Natural killer cell treated with Interleukin-12 subunit alpha and Interleukin-12 subunit beta and Interleukin-15 and Interleukin-18, amount 100 ng/mL, for 72 hours (primary cell): ENCODE measurements around the gene GPLD1. TPM values are rescaled to one million over a fixed set of nuclear protein-coding genes. Genes with fewer than 3 reads are reported as not detected.
A peak's percentile ranks its signal among the peaks of the same experiment; 100 is the strongest.
"Not testable (repeated sequence)": the region's sequence is repeated elsewhere in the genome, so short reads cannot be mapped to it uniquely, and the experiment has no call there.

Source experiments
- ATAC-seq, 2 donors: fragments of 150-1000 bp; cut with Tn5 transposase in 1 of 2; sonication (Bioruptor Pico), chemical (Tn5 transposase) in 1 of 2; 2 replicates each; pipeline ENCODE4 v1.10.0; 2021
- DNase-seq: peaks from one replicate; pipeline ENCODE4 v3.0.0; 2022; ENCODE audit warnings: low spot score
- H3K27ac Mint-ChIP-seq, 2 donors: 1 replicate in 1 of 2; 2 replicates in 1 of 2; pipeline ENCODE4 v1.8.0; 2022; ENCODE audit warnings: mixed read lengths in 2 of 2, mild to moderate bottlenecking in 1 of 2, moderate library complexity in 1 of 2
- H3K27me3 Mint-ChIP-seq, 2 donors: 1 replicate in 1 of 2; 2 replicates in 1 of 2; pipeline ENCODE4 v1.8.0; 2022; ENCODE audit warnings: mixed read lengths in 2 of 2
- H3K36me3 Mint-ChIP-seq: one replicate; pipeline ENCODE4 v1.8.0; 2022; ENCODE audit warnings: mixed read lengths
- H3K4me1 Mint-ChIP-seq, 2 donors: 1 replicate in 1 of 2; 2 replicates in 1 of 2; pipeline ENCODE4 v1.8.0; 2022; ENCODE audit warnings: low read depth in 2 of 2, mixed read lengths in 2 of 2, mild to moderate bottlenecking in 1 of 2
- H3K4me3 Mint-ChIP-seq: one replicate; pipeline ENCODE4 v1.8.0; 2022; ENCODE audit warnings: mixed read lengths
- H3K9me3 Mint-ChIP-seq: 2 replicates; pipeline ENCODE4 v1.8.0; 2022; ENCODE audit warnings: mixed read lengths
- total RNA-seq, 2 donors: library from RNA; stranded (reverse); gene quantifications; one replicate each; pipeline ENCODE4 v1.2.3, GENCODE V29; 2022

The GPLD1 gene
- total RNA-seq, 2 donors from 2014 or later, result 0.45 to 0.81 TPM

DNA sequence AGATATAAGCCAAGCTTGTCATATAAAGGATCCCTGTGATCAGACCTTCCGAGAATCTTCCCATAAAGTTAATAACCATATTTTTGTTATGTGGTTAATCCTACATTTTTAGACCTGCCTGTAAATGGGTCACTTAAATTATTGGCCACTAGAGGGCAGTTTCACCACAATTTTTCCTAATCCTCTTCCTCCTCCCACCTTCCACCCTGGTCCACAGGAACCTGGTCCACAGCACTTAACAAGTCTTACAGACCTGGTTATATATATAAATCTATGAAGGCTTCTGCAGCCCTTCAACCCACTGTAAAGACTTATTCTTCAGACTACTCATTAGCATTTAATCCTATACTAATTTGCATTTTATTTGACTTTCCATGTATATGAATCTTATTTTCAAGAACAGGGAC lies 58.3 kb downstream of the GPLD1 start:
- no peak for DNase-seq
- H3K27me3 Mint-ChIP-seq, result no peaks in the 10 kb centered on the region
- no peaks in the 10 kb centered on the region for H3K4me1 Mint-ChIP-seq

DNA sequence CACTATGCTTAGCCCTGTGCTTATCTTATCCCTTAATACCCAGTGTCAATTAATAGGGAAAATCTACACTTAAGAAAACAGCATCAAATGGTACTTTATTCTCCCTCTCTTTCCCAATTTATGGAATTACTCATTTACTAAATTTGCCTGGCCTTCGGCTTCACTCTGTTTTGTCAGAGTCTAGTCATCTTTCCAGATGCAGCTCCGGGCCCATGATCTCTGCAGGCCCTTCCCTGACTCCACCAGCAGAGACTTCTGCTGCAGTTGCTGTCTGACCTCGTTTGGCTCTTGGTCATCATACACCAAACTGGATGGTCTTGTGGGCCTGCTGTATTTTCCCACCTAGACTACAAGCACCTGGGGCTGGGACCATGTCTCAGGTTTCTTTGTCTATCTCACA lies 59.3 kb downstream of the GPLD1 start:
- no peak overlapping the region for H3K4me3 Mint-ChIP-seq
- no peak for DNase-seq
- H3K27ac Mint-ChIP-seq, result no peak overlapping the region
- no peaks in the 10 kb centered on the region for H3K36me3 Mint-ChIP-seq
- no peak for ATAC-seq
- no peaks in the 10 kb centered on the region for H3K9me3 Mint-ChIP-seq
- no peaks in the 10 kb centered on the region for H3K4me1 Mint-ChIP-seq
- no peaks in the 10 kb centered on the region for H3K27me3 Mint-ChIP-seq

More for the DNA sequence above, 58.3 kb downstream of the GPLD1 start:
- peak in 1 of 2 donors; percentile 62 for ATAC-seq
- no peak overlapping the region for H3K27ac Mint-ChIP-seq
- no peak overlapping the region for H3K4me3 Mint-ChIP-seq
- no peaks in the 10 kb centered on the region for H3K9me3 Mint-ChIP-seq
- H3K36me3 Mint-ChIP-seq, result no peaks in the 10 kb centered on the region

GRCh38 chr6:24429146-24429545 lies 60.2 kb downstream of the GPLD1 start:
- Mint-ChIP-seq H3K9me3 (no peaks in the 10 kb centered on the region), H3K4me1 (no peaks in the 10 kb centered on the region), H3K27me3 (no peaks in the 10 kb centered on the region), H3K27ac (no peak overlapping the region), H3K36me3 (peaks cover 5% of the 10 kb centered on the region), H3K4me3 (no peak overlapping the region)
- ATAC-seq (no peak), DNase-seq (no peak)

GRCh38 chr6:24428615-24429014 lies 60.8 kb downstream of the GPLD1 start:
- no peaks in the 10 kb centered on the region for H3K9me3 Mint-ChIP-seq
- peaks cover 5% of the 10 kb centered on the region for H3K36me3 Mint-ChIP-seq
- ATAC-seq (no peak), DNase-seq (no peak)
- H3K4me1 Mint-ChIP-seq, result no peaks in the 10 kb centered on the region
- no peak overlapping the region for H3K27ac Mint-ChIP-seq
- H3K4me3 Mint-ChIP-seq, result no peak overlapping the region
- H3K27me3 Mint-ChIP-seq, result no peaks in the 10 kb centered on the region

GRCh38 chr6:24426729-24427446 lies 62.5 kb downstream of the GPLD1 start:
- H3K27me3 Mint-ChIP-seq, result no peaks in the 10 kb centered on the region
- ATAC-seq, result no peak
- no peak for DNase-seq
- H3K36me3 Mint-ChIP-seq, result peaks cover 10% of the 10 kb centered on the region
- H3K27ac Mint-ChIP-seq, result no peak overlapping the region
- H3K9me3 Mint-ChIP-seq, result no peaks in the 10 kb centered on the region
- H3K4me3 Mint-ChIP-seq, result no peak overlapping the region
- no peaks in the 10 kb centered on the region for H3K4me1 Mint-ChIP-seq

DNA sequence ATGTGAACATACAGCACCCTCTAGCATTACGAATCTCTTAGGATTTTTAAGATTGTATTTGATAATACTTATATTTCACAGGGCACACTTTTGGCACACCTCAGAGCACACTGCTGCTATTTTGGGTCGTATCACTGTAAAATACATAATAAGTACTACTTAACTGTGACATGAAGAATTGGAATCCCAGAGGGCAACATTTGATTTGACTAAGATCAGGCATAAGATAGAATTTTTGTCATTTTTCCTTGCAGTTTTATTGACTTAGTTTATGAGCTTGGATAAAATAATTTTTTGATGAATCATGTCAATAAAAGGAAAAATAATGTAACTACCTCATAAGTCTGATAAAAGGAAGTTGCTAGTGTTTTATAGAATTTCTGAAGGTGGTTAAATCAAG lies 64.3 kb downstream of the GPLD1 start:
- peaks cover 18% of the 10 kb centered on the region for H3K36me3 Mint-ChIP-seq
- H3K27ac Mint-ChIP-seq, result no peak overlapping the region
- H3K4me1 Mint-ChIP-seq, result no peaks in the 10 kb centered on the region
- no peaks in the 10 kb centered on the region for H3K27me3 Mint-ChIP-seq
- H3K9me3 Mint-ChIP-seq, result no peaks in the 10 kb centered on the region
- no peak for DNase-seq
- no peak overlapping the region for H3K4me3 Mint-ChIP-seq
- no peak for ATAC-seq

GRCh38 chr6:24419526-24419925 lies 69.9 kb downstream of the GPLD1 start:
- ATAC-seq (no peak), DNase-seq (no peak)
- Mint-ChIP-seq H3K27me3 (no peaks in the 10 kb centered on the region), H3K27ac (no peak overlapping the region), H3K9me3 (no peaks in the 10 kb centered on the region), H3K4me1 (no peaks in the 10 kb centered on the region), H3K36me3 (peaks cover 20% of the 10 kb centered on the region), H3K4me3 (no peak overlapping the region)

GRCh38 chr6:24415753-24416152 lies 73.6 kb downstream of the GPLD1 start:
- no peak for ATAC-seq
- Mint-ChIP-seq H3K4me3 (no peak overlapping the region), H3K4me1 (no peaks in the 10 kb centered on the region), H3K27me3 (no peaks in the 10 kb centered on the region), H3K36me3 (peaks cover 11% of the 10 kb centered on the region), H3K9me3 (no peaks in the 10 kb centered on the region), H3K27ac (no peak overlapping the region)
- DNase-seq, result no peak

DNA sequence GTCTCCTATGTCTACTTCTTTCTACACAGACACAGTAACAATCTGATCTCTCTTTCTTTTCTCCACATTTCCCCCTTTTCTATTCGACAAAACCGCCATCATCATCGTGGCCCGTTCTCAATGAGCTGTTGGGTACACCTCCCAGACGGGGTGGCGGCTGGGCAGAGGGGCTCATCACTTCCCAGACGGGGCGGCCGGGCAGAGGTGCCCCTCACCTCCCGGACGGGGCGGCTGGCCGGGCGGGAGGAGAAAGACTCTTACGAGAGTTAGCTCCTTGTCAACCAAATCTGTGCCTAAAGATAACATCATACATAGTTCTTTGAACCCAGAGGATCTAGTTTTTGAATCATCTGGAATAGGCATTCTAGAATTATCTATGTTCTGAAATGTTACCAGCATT lies 74.8 kb downstream of the GPLD1 start:
- H3K4me3 Mint-ChIP-seq, ATAC-seq, H3K36me3 Mint-ChIP-seq, DNase-seq, H3K4me1 Mint-ChIP-seq, H3K27ac Mint-ChIP-seq, H3K27me3 Mint-ChIP-seq, H3K9me3 Mint-ChIP-seq: not testable (repeated sequence)

GRCh38 chr6:24412294-24412693 lies 77.1 kb downstream of the GPLD1 start:
- no peaks in the 10 kb centered on the region for H3K27me3 Mint-ChIP-seq
- DNase-seq (no peak), ATAC-seq (no peak)
- no peaks in the 10 kb centered on the region for H3K9me3 Mint-ChIP-seq
- H3K36me3 Mint-ChIP-seq, result no peaks in the 10 kb centered on the region
- H3K27ac Mint-ChIP-seq, result no peak overlapping the region
- no peak overlapping the region for H3K4me3 Mint-ChIP-seq
- H3K4me1 Mint-ChIP-seq, result no peaks in the 10 kb centered on the region

DNA sequence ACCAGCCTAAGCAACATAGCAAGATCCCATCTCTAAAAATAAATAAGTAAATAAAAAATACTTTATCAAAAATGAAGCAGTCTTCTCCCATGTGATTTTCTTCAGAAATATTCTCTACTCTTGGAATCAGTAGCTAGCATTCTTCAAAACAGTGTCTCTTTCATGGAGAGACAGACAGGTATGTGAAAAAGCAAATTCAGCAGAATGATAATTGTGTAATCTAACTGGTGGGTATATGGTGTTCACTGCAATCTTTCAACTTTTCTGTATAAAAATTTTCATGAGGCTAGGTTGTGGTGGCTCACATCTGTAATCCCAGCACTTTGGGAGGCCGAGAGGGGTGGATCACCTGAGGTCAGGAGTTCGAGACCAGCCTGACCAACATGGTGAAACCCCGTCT lies 78.8 kb downstream of the GPLD1 start:
- no peak for DNase-seq
- Mint-ChIP-seq H3K4me1 (no peaks in the 10 kb centered on the region), H3K27ac (no peak overlapping the region), H3K36me3 (no peaks in the 10 kb centered on the region), H3K4me3 (no peak overlapping the region), H3K9me3 (no peaks in the 10 kb centered on the region), H3K27me3 (no peaks in the 10 kb centered on the region)
- ATAC-seq, result no peak

DNA sequence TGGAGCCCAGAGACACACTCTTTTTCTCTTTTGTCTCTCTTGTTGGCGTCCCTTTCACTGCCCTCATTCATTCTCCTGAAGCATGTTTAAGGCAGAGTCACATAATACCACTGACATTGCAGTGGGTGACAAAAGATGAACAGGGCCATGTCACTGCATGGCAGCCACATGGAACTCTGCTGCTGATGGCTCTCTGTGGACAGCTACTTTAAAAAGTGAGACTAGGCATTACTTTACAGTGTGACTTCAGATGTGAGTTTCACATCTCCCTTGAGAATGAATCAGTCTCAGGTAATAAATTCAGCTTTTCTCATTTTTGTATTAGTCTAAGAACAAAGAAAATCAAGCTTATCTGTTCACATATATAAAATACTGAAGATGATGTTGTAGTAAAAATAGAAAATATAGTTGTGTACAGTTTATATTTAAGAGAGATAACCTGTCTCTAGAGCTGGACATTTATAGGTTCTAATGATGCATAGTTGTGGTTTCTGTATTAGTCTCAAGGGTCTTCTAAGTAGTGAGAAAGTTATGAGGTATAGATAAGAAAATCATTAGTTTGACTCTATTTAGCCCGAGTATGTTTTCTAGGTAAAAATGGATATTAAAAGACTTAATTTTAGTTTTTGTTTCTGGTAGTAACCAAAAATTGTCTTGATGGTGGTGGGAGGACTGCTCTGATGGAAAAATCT lies 80.5 kb downstream of the GPLD1 start:
- Mint-ChIP-seq H3K9me3 (no peaks in the 10 kb centered on the region), H3K27me3 (no peaks in the 10 kb centered on the region), H3K4me3 (no peak overlapping the region), H3K36me3 (no peaks in the 10 kb centered on the region), H3K27ac (no peak overlapping the region), H3K4me1 (peaks cover 5 to 13% of the 10 kb centered on the region in 2 donors)
- DNase-seq (no peak), ATAC-seq (no peak)

DNA sequence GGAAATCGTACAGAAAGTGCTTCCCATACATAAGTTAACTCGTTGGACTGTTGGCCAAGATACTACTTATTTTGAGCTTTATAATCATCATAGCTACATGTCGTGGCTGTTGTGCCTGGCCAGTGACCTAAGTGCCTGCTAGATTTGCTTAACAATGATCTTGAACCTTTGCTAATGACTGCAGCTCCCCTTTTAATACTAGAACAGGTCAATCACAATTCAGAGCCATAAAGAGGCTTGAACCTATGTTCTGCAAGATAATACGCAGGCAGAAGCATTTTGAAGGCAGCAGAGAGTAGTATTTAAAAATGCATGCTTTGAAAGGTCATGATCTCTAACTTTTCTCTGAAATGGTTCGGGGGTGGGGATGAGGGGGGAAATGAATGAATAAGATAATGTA lies 84.1 kb downstream of the GPLD1 start:
- Mint-ChIP-seq H3K27me3 (peaks cover 4 to 9% of the 10 kb centered on the region in 2 donors), H3K27ac (no peak overlapping the region), H3K4me1 (peaks cover 12 to 19% of the 10 kb centered on the region in 2 donors), H3K4me3 (no peak overlapping the region), H3K9me3 (no peaks in the 10 kb centered on the region), H3K36me3 (peaks cover 6% of the 10 kb centered on the region)
- ATAC-seq (no peak), DNase-seq (no peak)

- Mint-ChIP-seq H3K27me3 (peaks cover 16 to 26% of the 10 kb centered on the region in 2 donors), H3K4me3 (peak overlapping the region; percentile 94), H3K4me1 (peaks cover 12 to 19% of the 10 kb centered on the region in 2 donors), H3K36me3 (peaks cover 6% of the 10 kb centered on the region), H3K9me3 (no peaks in the 10 kb centered on the region), H3K27ac (peak overlapping the region; percentile 71 to 88)
- DNase-seq, result no peak
- ATAC-seq, result no peak
Measured at GRCh38 chr6:24403501-24403824, 85.9 kb downstream of the GPLD1 start.
